CD4-positive, alpha-beta T cell treated with Interleukin-1 beta for 1 hour (primary cell): ENCODE results near the gene UGT3A1.
"Not testable (repeated sequence)": the region's sequence is repeated elsewhere in the genome, so short reads cannot be mapped to it uniquely, and the experiment has no call there.

Experiments used
- DNase-seq, 2 donors: peaks; one replicate each; pipeline ENCODE4 v3.0.0-alpha.2; 2020 to 2022

Gene UGT3A1

DNA sequence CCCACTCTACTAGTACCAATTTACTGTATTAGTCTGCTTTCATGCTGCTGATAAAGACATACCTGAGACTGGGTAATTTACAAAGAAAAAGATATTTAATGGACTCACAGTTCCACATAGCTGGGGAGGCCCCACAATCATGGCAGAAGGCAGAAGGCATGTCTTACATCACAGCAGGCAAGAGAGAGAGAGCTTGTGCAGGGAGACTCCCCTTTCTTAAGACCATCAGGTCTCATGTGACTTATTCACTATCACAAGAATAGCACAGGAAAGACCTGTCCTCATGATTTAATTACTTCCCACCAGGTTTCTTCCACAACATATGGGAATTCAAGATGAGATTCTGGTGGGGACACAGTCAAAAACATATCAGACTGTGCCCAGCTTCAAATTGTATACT is 11.5 kb downstream of the UGT3A1 start:
- DNase-seq, result no peak

DNA sequence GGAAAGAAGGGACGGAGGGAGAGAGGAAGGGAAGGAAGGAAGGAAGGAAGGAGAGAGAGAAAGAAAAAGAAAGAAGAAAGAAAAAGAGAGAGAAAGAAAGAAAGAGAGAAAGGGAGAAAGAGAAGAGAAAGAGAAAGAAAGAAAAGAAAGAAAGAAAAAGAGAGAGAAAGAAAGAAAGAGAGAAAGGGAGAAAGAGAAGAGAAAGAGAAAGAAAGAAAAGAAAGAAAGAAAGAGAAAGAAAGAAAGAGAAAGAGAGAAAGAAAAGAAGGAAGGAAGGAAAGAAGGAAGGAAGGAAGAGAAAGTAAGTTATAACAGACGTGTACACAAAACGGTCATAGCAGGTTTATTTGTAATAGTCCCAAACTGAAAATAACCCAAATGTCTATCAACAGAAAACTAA is 14.3 kb downstream of the UGT3A1 start:
- not testable (repeated sequence) for DNase-seq

DNA sequence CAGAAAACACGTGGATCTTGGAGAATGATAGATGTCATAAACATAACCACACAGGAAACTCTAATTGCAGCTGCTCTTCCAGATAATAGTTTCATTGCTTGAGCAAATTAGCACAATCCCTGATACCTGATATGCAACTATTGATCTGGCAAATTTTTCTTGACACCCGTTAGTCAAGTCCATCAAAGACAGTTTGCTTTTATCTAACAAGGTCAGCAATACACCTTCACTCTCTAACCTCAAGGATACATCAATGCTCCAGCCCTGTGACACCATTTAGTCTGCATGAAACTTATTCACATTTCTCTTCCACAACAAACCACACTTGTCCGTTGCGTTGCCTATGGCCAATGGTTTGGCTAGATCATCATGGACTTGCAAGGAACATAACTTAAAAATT is 16.6 kb downstream of the UGT3A1 start:
- no peak for DNase-seq

DNA sequence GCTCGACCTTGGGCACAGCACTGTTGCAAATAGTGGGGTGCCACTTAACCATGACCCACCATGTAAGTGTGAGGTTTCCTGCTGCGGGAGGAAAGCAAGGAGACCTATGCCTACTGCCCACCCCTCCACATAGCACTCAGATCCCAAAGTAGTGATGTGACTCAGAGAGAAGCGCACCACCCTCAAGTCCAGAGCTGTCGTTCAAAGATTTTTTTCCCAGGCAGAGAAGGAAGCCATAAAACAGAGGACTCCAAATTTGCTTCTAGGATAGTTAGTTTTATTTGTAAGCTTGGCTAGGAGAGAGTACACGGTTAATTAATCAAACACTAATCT is 19.3 kb downstream of the UGT3A1 start:
- no peak for DNase-seq

DNA sequence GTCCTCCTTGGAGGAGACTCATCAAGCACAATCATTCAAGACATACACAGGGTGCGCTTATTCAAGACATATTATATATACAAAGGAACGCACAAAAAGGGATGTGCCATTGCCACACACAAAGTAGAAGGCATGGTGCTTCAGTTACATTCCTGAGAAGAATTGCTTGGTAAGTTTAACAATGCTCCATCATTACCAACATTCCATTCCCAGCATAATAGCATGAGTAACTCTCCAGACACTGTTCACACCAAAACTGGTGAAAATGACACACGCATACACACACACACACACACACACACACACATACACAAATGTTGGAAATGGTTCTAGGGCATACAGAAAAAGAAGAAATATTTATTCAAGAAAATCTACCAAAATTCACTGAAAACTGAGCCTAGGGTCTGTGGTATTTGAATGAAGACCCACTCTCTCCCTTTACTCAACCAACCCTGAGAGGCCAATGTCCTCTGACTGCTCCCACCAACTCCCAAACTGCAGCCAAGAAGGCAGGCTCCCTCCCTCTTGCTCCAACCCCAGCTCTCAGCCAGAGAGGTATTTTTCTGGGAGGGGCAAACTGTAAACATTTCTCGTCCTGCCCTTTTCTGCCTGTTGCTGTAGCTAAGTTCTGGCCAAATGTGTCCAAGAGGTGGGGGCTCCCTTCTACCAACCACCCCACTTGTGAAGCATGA is 19.9 kb downstream of the UGT3A1 start:
- no peak for DNase-seq

DNA sequence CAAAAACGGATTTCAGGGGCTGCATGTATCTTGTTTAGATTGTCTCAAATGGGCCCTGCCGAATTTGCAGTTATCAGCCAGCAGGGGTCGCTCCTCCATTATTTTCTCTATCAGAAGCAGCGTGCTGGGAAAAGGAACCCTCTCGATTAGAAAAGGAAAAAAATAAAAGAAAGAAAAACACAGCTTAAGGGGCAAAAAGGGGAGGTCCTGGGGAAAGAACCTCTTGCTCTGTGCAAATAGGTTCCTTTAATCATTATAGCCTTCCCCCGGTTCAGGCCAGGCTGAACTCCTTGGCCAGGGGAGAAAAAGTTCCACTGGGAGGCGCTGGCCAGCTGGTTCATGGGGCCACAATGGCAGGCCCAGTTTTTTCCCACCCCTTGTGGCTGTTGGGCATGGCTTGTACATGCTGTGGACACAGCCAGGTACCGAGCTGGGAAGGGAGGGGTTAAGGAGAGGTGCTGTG is 27.8 kb downstream of the UGT3A1 start:
- no peak for DNase-seq

DNA sequence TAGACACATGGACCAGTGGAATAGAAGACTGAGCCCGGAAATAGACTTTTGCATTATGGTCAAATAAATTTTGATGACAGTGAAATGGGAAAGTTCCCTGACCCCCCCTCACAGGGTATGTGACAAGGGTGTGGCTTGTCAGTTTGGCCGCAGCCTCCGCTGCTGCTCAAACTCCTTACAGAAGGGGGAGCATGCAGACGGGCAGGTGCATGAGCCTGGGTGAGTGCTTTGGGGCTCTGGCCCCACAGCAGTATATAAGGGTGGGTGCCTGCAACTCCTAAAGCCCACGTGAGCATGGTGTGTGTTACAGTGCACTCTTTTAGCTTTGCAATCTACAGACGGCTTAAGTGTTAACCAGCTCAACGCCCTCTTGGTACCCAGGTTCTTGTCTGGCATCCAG is 30.9 kb downstream of the UGT3A1 start:
- DNase-seq, result no peak

DNA sequence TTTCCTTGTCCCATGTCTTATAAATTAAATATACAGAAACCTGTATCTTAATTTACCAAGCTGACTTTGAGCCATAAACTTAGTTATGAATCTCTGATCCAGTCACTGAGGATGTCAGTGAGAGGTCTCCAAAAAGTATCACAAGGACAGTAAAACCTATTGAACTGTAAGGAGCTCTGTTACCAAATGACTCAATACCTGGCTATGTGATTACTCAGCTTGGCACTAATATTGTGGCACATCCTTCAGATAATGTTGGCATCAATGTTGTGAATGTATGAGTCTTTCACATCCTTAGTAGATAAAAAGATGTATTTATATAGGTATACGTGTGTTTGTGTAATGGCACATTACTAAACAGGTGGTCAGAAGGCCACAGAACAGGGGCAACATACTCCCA is 34.8 kb downstream of the UGT3A1 start:
- DNase-seq, result no peak

DNA sequence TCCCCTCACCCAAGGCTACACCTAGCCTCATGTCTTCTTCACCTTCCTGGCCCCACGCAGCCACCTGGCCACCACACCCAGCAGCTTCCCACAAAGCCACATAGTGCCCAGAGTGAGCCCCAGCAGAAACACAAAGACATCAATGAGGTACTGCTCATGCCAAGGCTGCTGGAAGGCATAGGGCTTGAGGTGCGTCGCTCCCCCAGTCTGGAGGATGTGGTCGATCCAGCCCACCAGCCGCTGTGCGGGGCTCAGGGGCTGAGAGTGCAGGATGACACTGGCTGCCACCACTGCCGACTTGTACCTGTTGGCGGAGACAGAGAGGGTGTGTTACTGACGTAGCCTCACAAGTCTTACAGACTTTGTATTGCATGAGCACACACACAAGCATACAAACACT is 37.0 kb downstream of the UGT3A1 start:
- no peak for DNase-seq

DNA sequence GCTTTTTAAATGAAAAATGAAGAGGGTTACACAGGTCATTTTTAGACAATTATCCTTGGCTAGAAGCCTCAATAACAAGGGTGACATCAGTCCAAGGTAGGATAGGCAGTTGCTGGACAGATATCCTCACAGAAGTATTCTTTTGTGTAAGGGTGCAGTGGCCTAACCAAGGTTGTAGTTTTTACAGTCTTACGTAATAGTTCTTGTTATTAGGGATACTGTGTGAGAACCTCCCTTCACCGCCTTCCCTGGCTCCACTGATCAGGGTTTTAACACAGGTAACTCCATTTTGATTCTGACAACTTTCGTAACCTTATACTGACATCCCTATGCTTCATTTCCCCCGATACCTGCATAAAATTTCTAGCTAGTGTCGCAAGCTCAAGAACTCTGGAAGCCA is 44.1 kb downstream of the UGT3A1 start:
- DNase-seq, result no peak

DNA sequence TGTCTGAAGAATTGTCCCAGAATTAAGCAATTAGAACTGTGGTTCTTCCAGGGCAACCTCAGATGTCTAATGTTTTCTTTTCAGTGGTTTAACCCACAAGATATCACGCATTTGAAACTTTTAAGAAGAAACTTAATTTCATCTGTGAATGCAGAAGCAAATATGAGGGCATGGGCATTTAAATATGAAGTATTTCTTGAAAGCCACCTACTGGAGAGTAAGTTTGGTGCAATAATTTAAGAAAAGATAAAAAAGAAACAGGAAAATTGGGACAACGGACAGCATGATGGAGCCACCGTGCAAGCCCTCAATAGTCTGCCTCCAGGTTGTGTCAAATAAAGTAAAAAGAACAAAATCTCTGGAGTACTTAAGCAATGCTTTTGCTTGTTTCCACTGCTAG is 51.6 kb downstream of the UGT3A1 start:
- DNase-seq, result no peak

DNA sequence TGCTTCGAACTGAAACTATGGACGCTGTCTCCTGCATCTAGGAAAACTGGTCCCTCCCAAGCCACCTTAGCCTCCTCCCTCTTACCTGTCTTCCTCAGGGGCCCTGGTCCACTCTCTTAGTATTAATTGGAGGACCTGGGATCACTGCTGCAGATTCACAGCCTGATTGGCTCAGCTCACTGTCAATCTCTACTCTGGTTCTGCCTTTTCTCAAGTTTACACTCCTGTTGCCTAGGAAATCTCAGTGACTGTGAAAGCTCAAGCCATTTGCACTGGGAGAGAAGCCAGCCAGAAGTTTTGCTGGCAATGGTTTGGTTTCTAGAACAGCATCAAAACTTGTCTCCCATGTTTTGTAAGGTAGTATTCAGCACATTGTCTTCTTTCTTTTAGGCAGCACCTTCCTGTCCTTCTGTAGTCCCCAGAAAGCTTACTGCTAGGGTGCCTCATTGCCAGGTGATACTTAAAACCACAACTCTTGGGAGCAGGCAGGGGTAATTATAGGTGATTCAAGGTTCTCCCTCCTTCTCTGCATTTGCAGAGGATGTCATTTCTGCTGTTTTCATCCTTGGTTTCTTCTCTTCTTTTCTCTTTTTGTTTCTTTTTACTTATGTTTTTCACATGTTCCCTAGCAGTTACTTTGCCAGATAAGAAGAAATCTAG is 52.5 kb downstream of the UGT3A1 start, which contains the start of gene CAPSL:
CAPSL (minus strand) TSS at position 55 of the 660 bp plus-strand sequence. CDS start 17,502 bp downstream, outside the sequence.
- DNase-seq, result no peak

DNA sequence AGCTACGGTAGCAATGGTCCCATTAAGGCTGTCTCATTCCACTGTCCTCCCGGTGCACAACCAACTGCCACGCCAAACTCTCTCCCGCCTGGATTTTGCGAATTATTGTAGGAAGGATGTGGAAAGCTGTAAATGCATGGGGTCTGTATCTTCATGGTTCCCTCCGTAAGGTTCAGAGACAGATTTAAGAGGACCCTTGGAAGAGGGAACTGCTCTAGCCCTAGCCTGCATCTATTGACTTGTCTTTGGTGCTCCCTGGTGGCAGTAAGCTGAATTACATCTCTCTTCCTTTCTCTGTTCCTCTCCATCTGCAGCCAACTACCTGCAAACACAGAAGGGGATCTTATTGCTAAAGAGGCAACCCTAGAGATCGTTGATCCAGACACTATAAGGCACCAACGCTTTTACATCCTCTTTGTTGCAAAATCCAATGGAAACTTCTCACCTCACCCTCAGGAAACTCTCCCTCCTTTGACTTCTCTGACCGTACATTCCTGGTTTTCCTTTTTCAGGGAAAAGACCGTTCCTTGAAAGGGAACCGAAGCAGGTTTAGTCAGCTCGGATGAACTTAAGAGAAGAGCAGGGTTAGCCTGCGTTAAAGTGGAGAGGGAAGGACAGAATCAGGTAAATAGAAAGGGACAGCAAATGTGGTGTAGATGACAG is 64.7 kb downstream of the UGT3A1 start:
- DNase-seq, result peak; percentile 53 to 74

DNA sequence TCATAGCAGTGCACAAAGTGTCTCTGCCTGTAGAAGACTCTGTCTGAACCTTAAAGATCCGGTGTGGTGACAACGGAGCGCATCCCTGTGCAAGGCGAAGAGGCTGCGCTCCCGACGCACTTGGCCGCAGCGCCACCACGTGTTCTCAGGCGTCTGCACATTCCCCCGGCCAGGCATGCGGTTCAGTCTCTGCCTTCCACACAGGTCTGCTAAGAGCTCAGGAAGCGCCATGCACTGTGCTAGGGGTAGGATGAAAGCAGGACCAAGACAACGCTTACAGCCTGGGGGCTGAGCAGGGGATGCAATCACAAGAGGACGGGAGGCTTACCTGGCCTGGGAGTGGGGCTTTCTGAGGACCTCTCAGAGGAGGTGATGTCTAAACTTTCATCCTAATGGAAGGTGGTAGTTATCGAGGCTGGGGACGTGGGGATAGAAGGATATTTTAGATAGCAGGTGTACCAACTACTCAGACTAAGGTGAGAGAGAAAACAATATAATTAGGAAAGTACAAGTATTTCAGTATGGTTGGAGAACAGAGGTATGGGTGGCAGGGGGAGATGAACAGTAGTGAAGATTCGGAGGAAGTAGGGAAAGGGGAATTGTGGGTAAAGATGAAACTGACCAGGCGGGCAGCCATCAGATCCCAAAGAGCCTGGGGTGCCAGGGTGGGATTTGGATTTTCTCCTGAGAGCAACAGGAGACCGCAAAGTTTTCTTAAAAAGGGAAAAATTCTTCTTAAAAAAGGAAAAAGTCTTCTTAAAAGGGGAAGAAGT is 66.1 kb downstream of the UGT3A1 start:
- peak; percentile 83 to 85 for DNase-seq

DNA sequence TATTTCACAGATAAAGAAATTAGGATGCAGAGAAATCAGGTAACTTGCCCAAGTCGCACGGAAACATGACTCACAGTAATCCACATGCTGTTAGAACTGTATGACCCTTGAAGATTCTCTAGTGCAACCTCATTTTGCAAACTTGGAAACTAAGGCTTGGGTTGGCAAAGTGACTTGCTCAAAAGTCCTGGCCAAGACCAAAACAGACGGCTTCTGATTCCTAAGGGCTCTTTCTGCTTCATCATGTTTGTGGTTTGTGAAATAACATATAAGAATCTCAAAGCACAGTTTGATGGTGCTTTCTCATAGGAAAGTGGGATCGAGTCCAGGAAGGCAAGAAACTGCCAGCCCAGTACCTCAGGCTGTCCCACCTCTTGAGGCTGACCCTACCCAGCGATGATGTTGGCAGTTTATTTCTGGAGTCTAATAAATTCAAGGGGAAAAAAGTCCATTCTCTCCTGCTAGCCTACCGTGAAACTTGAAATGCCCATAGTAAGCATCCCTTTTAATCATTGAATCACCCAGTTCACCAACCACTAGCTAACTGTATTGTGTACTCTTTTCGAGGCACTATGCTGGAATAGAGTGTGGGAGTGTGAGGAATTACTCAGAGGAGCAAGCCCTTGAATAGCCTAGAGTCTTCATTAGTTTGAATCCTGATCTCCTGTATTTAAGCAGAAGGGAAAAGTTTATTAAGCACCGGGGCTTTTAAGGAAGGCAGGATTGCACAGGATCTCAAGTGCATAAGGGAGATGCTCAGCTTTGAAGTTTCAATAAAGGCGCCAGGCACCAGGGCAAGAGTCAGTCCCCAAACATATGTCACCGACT is 66.9 kb downstream of the UGT3A1 start:
- no peak for DNase-seq

DNA sequence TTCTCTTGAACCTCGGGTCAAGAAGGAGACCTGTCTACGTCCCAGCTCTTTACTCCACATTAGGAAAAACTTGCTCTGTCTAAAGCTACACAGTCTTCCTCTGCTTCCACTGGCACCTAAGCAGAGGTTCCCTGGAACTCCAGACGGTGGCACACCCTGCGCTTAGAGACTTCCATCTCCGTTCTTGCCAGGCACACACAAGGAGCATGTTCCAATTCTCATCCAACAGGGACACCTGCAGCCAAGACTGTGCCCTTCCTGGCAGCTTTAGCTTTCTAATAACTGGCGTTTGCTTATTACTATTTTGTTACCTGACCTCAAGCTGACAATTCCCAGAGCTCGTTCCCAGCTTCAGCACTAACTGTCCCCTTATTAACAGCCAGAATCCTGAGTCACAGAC is 68.7 kb downstream of the UGT3A1 start:
- DNase-seq, result no peak

DNA sequence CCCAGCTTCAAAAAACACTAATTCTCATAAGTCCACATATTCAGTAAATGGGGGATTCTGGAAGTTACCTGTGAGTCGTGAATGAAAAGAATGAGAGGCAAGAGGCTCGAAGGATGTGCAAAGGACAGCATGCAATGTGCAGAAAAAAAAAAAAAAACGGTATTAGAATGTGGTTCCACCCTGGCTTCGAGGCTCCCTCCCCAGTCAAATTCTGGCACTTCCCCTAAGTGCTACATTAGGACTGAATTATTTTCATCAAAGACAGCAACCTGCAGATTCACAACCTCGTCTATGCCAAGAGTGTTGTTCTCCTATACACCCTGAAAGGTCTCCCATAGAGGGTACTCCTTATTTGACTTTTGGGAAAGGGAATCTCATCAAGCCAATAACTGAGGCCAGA is 69.3 kb downstream of the UGT3A1 start:
- no peak for DNase-seq

DNA sequence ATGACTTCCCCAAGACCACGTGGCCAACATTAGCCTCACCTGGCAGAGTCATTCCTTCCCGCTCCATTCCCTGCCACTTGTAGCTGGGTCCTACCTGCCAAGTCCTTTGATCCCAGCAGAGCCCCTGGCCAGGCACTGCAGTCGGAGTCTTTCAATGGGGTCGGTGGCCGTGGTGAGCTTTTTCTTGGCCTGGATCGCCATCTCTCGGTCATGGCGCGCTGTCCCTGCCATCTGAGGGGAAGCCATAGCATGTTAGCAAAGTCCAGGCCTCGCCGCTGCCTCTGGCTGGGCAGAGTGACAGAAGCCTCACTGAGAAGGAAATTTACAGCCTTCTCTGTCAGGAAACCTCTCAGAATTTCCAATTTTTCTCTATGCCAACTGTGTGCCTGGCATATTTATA is 70.3 kb downstream of the UGT3A1 start:
- no peak for DNase-seq

DNA sequence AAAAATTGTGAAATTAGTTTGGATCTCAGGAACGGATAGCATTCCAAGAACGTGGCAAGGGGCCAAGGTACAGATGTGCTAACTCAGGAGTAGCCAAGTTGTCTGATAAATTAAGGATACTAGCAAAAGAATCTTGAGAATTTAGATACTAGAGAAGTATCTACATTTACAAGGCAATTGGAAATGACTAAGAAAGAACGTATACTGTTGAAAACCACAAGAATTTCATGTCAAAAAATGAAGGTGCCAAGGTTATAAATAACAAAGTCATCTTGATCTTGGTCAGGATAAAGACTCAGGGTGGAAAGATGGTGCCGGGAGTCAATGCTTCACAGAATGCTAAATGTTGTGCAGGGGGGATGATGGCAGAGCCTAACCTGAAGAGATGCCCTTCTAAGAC is 72.0 kb downstream of the UGT3A1 start:
- no peak for DNase-seq

DNA sequence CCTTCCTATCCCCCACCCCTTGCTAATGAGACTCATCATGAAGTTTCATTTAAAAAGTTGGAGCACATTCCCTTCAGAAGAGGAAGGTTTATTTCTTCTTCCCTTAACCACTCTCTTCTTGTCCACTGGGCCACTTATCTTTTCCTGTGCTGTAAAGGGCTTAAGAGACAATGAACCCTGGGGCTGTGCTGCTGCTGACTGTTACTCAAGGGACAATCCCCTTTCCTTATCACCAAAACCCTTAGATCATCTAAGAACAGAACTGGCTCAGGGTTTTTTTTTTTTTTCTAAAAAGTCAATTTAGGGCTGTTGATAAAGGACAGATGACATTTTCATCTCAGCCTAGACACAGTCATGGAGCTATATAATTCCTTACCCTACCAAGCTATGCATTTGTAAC is 82.4 kb downstream of the UGT3A1 start:
- DNase-seq, result no peak

DNA sequence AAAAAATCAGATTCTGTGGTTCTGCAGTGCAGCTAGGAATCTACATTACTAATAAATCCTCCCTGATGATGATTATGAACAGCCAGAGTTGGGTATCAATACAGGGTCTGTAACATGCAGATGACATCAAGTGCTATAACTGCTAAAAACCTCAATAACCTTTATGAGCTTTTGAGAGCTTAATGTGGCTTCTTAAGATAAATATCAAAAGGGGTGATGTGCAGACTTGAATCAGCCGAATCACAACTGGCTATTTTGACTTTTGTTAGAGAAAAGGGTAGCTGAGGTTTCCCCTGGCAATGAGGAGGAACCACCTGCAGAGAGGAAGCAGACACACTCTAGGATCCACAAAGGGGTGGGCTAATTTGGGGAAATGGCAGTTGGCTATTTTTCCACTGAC is 83.0 kb downstream of the UGT3A1 start:
- no peak for DNase-seq

DNA sequence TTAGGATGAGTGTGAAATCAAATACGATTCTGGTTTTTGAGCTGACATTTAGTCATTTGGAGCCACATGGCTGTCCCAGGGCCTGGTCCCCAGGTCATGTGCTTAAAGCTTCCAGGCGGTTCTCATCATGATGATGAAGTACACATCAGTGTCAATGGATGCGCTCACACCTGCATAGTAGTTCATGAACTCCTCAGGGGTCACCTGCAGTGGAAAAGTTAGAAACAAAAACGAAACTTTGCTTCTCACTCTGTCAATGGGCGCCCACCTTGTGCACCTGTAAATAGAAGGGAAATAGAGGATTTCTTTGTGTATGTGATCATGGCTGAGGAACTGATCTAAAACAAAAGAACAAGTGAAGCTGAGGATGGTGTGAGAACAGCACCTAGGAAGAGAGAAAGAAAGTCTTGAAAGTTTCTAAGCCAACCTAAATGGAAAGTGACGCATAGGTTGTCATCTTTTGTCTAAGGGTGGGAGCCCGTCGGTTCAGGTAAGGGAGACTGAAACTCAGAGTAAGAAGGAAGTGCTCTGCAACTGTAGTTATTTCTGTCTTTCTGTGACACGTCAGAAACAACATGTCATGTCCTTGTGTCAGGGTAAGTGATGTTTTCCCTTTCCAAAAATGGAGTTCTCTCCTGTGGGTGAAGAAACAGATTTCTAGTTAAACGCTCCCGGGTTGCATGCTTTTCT is 86.6 kb downstream of the UGT3A1 start:
- no peak for DNase-seq
